GM18511 (cell line): ENCODE results near the gene ACADSB.

Source experiments
- ATAC-seq: cut with Tn5 transposase; IDR thresholded peaks from one replicate; pipeline ENCODE4 v1.9.1; 2021; ENCODE audit warnings: mild to moderate bottlenecking, moderate library complexity; ENCODE audit not compliant: unreplicated experiment

Gene ACADSB

GRCh38 chr10:123038782-123039631 is 30.2 kb downstream of the ACADSB start:
- no peak for ATAC-seq

- ATAC-seq, result no peak
Observed at GRCh38 chr10:123039632-123039930, 30.8 kb downstream of the ACADSB start.

- no peak for ATAC-seq
Observed at GRCh38 chr10:123042708-123043408, 34.1 kb downstream of the ACADSB start.

GRCh38 chr10:123043409-123043925 is 34.7 kb downstream of the ACADSB start:
- peak; percentile 78 for ATAC-seq

- no peak for ATAC-seq
Observed at GRCh38 chr10:123044391-123044790, 35.6 kb downstream of the ACADSB start.

GRCh38 chr10:123045961-123046731 is 37.3 kb downstream of the ACADSB start:
- no peak for ATAC-seq

GRCh38 chr10:123057968-123058367 is 49.2 kb downstream of the ACADSB start:
- ATAC-seq, result no peak

- no peak for ATAC-seq
Observed at GRCh38 chr10:123061865-123062264, 53.1 kb downstream of the ACADSB start.

- no peak for ATAC-seq
Observed at GRCh38 chr10:123062726-123063125, 53.9 kb downstream of the ACADSB start.

- ATAC-seq, result no peak
Observed at GRCh38 chr10:123068087-123068853, 59.5 kb downstream of the ACADSB start.

- no peak for ATAC-seq
Observed at GRCh38 chr10:123069246-123069986, 60.6 kb downstream of the ACADSB start.

GRCh38 chr10:123073187-123073586 is 64.4 kb downstream of the ACADSB start:
- ATAC-seq, result no peak

GRCh38 chr10:123074215-123074614 is 65.4 kb downstream of the ACADSB start:
- ATAC-seq, result no peak

- no peak for ATAC-seq
Observed at GRCh38 chr10:123081896-123082295, 73.1 kb downstream of the ACADSB start.

- no peak for ATAC-seq
Observed at GRCh38 chr10:123083811-123084210, 75.0 kb downstream of the ACADSB start.

GRCh38 chr10:123086281-123086680 is 77.5 kb downstream of the ACADSB start:
- no peak for ATAC-seq

GRCh38 chr10:123087348-123087747 is 78.5 kb downstream of the ACADSB start:
- ATAC-seq, result no peak

- ATAC-seq, result no peak
Observed at GRCh38 chr10:123087786-123088185, 79.0 kb downstream of the ACADSB start.

- ATAC-seq, result no peak
Observed at GRCh38 chr10:123092635-123093414, 84.0 kb downstream of the ACADSB start.
